Stimulated activated CD4-positive, alpha-beta T cell treated with anti-CD3 and anti-CD28 coated beads, Interleukin-4, amount 100 ng/mL, for 4 hours (primary cell): Measurements from ENCODE around the gene STRADB.
"Not testable (repeated sequence)": the region's sequence is repeated elsewhere in the genome, so short reads cannot be mapped to it uniquely, and the experiment has no call there.

Experiments
- DNase-seq, 2 experiments: peaks; one replicate each; pipeline ENCODE4 v3.0.0-alpha.2; 2020

Gene STRADB, protein sequence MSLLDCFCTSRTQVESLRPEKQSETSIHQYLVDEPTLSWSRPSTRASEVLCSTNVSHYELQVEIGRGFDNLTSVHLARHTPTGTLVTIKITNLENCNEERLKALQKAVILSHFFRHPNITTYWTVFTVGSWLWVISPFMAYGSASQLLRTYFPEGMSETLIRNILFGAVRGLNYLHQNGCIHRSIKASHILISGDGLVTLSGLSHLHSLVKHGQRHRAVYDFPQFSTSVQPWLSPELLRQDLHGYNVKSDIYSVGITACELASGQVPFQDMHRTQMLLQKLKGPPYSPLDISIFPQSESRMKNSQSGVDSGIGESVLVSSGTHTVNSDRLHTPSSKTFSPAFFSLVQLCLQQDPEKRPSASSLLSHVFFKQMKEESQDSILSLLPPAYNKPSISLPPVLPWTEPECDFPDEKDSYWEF

GRCh38 chr2:201451292-201452057 is at the start of gene STRADB, which contains the start of gene TRAK2:
TSS of gene STRADB (plus strand) at chr2:201451740. CDS start at chr2:201454841, 3,101 bp downstream.
TSS of gene TRAK2 (minus strand) at chr2:201451458. CDS start at chr2:201420507, 30,951 bp downstream.
- DNase-seq = peak; percentile 89 to 95

DNA sequence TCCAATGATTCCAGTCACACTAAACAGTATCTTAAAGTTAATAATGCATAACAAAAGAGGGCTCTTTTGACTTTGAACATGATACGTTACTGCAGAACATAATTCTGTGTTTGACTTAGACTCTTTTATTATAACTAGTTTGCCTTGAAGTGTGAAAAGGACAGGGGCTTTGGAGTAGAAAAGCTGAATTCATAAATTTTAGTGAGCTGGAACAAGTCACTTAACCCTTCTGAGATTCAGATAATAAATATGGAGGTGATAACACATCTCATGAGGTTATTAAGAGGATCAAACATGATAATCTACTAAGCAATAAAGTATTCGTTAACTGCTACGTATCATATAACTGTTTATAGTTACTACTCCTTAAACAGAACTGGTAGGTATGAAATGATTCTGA is 49.7 kb upstream of the STRADB start:
- DNase-seq = no peak

- DNase-seq = no peak
These were observed 48.6 kb upstream of the STRADB start for GRCh38 chr2:201402651-201403562.

DNA sequence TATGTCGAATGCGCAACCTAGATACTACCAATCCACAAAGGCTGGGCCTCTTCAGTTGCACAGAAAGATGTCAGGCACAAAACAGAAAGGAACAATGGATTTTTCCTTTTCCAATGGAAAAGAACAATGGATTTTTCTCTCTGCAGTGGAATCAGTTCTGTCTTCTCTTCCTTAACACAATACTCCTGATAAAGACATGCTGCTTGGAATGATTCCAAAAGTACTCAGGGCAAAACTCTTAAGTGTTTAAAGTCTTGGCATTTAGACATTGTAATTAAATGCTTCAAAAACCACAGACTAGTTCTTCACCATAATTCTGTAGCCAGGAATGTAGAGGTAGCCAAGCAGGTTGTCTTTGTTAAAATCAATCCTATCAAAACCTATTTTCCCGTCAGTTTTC is 47.7 kb upstream of the STRADB start:
- DNase-seq = no peak

- DNase-seq = no peak
These were observed 46.8 kb upstream of the STRADB start for GRCh38 chr2:201404699-201405280.

DNA sequence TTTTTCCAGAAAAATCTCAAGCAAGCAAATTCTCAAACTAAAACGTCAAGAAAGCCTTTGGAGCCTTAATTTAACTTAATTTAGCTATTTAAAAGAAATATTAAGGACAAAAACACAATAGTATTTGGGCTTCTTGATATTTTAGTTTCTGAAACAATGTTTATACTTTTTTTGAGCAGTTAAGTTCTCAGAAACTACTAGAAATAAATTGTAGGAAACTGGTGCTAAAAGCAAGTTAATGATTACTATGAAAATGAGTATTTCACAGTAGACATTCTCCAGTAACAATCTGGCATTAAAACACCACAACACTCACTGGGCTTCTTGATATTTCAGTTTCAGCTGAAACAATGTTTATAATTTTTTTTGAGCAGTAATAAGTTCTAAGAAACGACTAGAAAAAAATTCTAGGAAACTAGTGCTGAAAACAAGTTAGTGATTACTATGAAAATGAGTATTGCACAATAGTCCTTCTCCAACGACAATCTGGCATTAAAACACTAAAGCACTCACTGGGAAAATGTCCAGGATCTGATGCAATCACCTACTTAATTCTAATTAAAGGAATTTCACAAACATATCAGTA is 45.4 kb upstream of the STRADB start:
- no peak for DNase-seq

DNA sequence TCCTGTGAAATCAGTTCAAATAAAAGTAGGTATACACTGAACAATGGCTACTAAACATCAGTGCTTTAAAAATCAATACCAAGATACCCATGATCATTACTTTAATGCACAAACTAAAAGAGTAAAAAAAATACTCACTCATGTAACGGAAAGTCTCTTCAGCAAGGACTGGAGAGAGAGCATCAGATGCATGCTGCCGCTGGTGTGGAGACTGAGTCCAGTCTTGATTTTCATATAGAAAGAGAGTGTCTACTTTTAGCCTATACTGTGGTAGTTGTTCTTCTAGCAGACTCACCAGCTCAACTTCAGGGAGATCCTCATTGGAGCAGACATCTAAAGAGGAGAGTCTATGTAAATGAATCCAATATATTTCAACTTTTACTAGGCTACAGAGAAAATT is 44.3 kb upstream of the STRADB start:
- DNase-seq = no peak

GRCh38 chr2:201408931-201409330 is 42.6 kb upstream of the STRADB start:
- no peak for DNase-seq

DNA sequence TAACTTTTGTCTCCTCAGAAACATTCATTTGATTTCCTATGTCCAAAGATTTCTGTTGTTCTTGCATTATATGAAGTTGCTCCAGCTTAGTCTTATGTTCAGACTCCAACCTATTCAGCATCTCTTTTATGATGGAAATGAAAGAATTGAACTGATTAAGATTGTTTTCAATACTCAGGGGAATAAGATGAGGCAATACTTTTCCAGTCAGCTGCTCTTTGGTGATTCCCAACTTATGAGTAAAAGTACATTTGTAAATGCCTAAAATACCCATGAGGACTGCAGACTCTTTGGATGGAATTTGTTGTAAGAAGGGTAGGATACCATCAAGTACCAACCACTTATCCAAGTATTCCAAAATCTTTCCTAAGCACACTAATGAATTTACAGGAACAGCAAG is 40.1 kb upstream of the STRADB start:
- no peak for DNase-seq

DNA sequence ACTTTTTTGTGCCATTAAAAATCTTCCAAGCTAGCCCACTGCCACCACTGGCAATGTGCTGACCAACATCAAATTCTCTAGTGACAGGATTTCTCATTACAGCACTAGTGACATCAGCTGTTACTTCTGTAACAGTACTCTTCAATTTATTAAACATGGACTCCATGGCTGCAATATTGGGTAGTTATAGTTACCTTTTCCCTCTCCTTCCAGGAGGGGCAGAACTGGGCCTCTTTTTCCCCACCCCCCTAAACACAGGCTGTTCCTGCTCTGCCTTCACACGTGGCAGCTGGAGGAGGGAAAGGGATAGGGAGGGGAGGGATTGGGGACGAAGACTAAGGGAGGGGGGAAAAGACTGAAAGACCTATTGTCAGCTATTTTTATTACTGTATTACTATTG is 38.4 kb upstream of the STRADB start:
- no peak for DNase-seq

GRCh38 chr2:201413552-201413951 is 38.0 kb upstream of the STRADB start:
- no peak for DNase-seq

DNA sequence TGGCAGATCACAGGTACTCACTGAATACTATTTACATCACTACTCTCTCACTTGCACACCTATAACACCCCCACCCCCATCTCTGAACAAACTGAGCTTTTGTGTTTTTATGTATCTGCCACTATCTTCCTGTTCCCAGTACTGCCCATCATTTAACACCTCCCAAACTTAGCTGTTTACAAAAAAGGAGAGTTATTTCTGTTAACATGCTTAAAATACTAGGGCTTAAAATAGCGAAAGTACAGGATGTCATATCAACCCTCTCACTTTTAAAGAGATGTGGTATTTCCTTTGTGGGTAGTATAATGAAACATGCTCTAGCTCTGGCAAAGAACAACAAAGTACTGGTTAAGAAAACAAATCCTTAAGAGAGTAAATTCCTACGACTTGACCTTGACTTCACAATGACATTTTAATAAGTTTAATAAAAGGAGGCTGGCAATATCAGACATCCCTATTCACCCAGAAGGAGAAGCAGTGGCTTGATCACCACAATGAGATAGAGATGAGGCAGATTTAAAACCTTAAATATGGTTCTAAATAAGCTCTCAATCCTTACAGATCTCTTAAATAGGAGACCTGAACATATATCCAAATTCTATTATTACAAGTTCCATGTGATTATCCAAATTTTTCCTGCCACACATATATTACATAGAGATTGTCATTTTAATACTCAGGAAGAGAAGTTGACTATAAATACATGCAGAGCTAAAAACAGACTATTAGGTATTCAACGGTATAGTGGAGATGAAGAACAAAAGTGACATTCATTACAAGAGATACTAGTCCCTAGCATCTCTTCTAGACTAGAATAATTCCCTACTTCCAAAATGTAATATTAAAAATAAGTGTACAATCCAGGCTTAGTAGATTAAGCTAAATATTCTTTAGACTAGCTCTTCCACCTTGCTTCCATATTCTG is 37.2 kb upstream of the STRADB start:
- DNase-seq = no peak

- no peak for DNase-seq
These were observed 36.4 kb upstream of the STRADB start for GRCh38 chr2:201415149-201415548.

DNA sequence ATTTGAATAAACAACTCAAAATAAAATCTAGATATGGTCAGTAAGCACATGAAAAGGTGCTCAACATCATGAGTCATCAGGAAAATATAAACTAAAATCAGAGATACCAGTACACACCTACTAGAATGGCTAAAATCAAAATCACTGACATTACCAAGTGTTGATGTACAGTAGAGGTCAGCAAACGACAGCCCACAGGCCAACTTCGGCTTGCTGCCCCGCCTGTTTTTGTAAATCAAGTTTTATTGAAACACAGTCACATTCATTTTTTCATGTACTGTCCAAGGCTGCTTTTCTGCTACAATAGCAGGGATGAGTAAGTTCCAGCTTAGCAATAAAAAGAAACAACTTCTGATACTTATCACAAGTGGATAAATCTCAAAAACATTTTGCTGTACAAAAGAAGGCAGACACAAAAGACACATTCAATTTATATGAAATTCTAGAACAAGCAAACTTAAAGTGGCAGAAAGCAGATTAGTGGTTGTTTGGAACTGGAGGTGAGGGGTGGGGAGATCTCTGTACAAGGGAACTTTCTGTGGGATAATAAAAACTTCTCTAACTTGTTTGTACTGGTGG is 32.4 kb upstream of the STRADB start:
- DNase-seq = no peak

DNA sequence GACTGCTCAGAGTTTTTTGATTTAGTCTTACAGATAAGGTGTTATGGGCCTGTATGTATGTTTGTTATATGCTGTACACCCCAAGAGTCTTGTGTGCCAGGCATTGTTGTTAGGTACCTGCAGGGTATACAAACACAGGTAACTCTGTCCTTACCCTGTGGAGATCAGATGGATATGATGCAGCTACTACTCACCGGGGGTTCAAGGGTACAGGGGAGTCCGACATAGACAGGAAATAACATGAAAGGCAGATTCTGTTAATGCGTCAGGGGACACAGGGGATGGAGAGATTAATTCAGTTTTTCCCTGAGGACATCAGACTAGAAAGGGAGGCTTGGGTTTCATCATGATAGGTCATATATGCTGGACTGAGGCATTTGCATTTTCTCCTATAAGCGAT is 31.6 kb upstream of the STRADB start:
- no peak for DNase-seq

DNA sequence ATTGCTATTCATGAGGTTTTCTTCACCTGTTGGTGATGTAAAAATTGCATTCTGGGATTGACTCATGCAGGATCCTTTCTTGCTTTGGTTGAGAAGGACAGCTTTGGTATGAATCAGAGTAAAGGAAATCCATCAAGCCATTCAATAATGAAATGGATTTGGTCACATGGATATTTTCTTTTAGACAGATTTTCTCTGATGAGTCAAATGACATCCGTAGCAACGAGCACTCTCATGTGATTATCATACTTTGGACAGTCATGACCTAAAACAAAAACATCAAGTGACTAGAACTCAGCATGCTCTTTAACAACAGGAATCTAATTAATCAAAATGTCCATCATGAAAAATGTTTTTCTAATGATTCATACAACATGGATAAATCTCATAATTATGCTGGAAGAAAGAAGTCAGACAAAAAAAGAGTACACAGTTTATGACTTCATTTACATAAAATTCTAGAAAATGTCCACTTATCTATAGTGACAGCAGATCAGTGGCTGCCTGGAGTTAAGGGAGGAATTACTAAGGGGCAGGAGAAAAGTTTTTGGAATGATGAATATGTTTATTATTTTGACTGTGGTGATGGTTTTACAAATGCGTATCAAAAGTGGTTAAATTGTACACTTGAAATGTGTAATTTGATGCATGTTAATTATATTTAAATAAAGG is 31.0 kb upstream of the STRADB start:
- DNase-seq = no peak

- no peak for DNase-seq
These were observed 25.6 kb upstream of the STRADB start for GRCh38 chr2:201425952-201426351.

DNA sequence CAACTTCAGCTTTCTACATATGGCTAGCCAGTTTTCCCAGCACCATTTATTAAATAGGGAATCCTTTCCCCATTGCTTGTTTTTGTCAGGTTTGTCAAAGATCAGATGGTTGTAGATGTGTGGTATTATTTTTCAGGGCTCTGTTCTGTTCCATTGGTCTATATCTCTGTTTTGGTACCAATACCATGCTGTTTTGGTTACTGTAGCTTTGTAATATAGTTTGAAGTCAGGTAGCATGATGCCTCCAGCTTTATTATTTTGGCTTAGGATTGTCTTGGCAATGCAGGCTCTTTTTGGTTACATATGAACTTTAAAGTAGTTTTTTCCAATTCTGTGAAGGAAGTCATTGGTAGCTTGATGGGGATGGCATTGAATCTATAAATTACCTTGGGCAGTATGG is 23.2 kb upstream of the STRADB start:
- not testable (repeated sequence) for DNase-seq

DNA sequence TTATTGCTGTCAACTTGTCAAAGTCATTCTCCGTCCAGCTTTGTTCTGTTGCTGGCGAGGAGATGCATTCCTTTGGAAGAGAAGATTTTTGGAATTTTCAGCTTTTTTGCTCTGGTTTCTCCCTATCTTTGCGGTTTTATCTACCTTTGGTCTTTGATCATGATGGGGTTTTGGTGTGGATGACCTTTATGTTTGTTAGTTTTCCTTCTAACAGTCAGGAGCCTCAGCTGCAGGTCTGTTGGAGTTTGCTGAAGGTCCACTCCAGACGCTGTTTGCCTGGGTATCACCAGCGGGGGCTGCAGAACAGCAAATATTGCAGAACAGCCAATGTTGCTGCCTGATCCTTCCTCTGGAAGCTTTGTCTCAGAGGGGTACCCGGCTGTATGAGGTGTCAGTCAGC is 21.7 kb upstream of the STRADB start:
- not testable (repeated sequence) for DNase-seq

- not testable (repeated sequence) for DNase-seq
These were observed 21.2 kb upstream of the STRADB start for GRCh38 chr2:201430322-201430721.
